ENCODE measurements around the gene CLASP1. TPM values are rescaled to one million over a fixed set of nuclear protein-coding genes. Genes with fewer than 3 reads are reported as not detected.
"Not testable (repeated sequence)": the region's sequence is repeated elsewhere in the genome, so short reads cannot be mapped to it uniquely, and the experiment has no call there.

CLASP1 gene
- polyA plus RNA-seq, 1 experiment = 12.8 TPM

GRCh38 chr2:121562269-121563176, 86.7 kb downstream of the CLASP1 start:
- Histone ChIP-seq H3K27ac (ENCODE audit: low read depth, low read length) (peak overlapping the region; percentile 48), H3K4me3 (ENCODE audit: low read depth, low read length) (no peak overlapping the region), H3K27me3 (ENCODE audit: control insufficient read depth, insufficient read depth, low read length) (no peaks in the 10 kb centered on the region), H3K9me3 (ENCODE audit: control insufficient read depth, insufficient read depth, low read length) (no peaks in the 10 kb centered on the region)
- no peak for TF ChIP-seq CTCF (IDR thresholded peaks at IDR 0.05; ENCODE audit: low read depth, low read length)
- DNase-seq (ENCODE audit: low read depth, low spot score) = no peak
- POLR2A ChIA-PET = interaction anchor here (0.6 to 2.9 kb wide), 3 partner anchors 32 to 140 kb away, joined by 3 to 13 read pairs (median 5); partner anchors contain the start of gene RNU4ATAC
- CTCF ChIA-PET = no interaction called here

- TF ChIP-seq CTCF (IDR thresholded peaks at IDR 0.05; ENCODE audit: low read depth, low read length) = no peak
Measured at GRCh38 chr2:121561617-121562268, 87.5 kb downstream of the CLASP1 start.

GRCh38 chr2:121558329-121558728, 90.9 kb downstream of the CLASP1 start:
- DNase-seq (ENCODE audit: low read depth, low spot score) = no peak
- Histone ChIP-seq H3K9me3 (ENCODE audit: control insufficient read depth, insufficient read depth, low read length) (no peaks in the 10 kb centered on the region), H3K27me3 (ENCODE audit: control insufficient read depth, insufficient read depth, low read length) (no peaks in the 10 kb centered on the region), H3K4me3 (ENCODE audit: low read depth, low read length) (no peak overlapping the region), H3K27ac (ENCODE audit: low read depth, low read length) (no peak overlapping the region)
- TF ChIP-seq CTCF (IDR thresholded peaks at IDR 0.05; ENCODE audit: low read depth, low read length) = no peak
- ChIA-PET CTCF (interaction anchor here (0.6 kb wide), 1 partner anchor 203 kb away, joined by 4 read pairs; no protein-coding TSS in a partner anchor), POLR2A (no interaction called here)

More at GRCh38 chr2:121561617-121562268, 87.5 kb downstream of the CLASP1 start:
- no peak for DNase-seq (ENCODE audit: low read depth, low spot score)
- peak overlapping the region; percentile 48 for H3K27ac ChIP-seq (ENCODE audit: low read depth, low read length)
- H3K27me3 ChIP-seq (ENCODE audit: control insufficient read depth, insufficient read depth, low read length) = no peaks in the 10 kb centered on the region
- H3K9me3 ChIP-seq (ENCODE audit: control insufficient read depth, insufficient read depth, low read length) = no peaks in the 10 kb centered on the region
- H3K4me3 ChIP-seq (ENCODE audit: low read depth, low read length) = no peak overlapping the region
- ChIA-PET POLR2A (interaction anchor here (1.2 to 2.9 kb wide), 2 partner anchors 31 to 88 kb away, joined by 5 to 13 read pairs; partner anchors contain the start of gene RNU4ATAC), CTCF (no interaction called here)

GRCh38 chr2:121555008-121555407, 94.3 kb downstream of the CLASP1 start:
- no peaks in the 10 kb centered on the region for H3K9me3 ChIP-seq (ENCODE audit: control insufficient read depth, insufficient read depth, low read length)
- TF ChIP-seq CTCF (IDR thresholded peaks at IDR 0.05; ENCODE audit: low read depth, low read length) = no peak
- H3K27me3 ChIP-seq (ENCODE audit: control insufficient read depth, insufficient read depth, low read length) = no peaks in the 10 kb centered on the region
- POLR2A ChIA-PET = no interaction called here
- H3K4me3 ChIP-seq (ENCODE audit: low read depth, low read length) = no peak overlapping the region
- CTCF ChIA-PET = no interaction called here
- H3K27ac ChIP-seq (ENCODE audit: low read depth, low read length) = no peak overlapping the region
- no peak for DNase-seq (ENCODE audit: low read depth, low spot score)

- POLR2A ChIA-PET = not testable (repeated sequence)
Measured at GRCh38 chr2:121552477-121553180, 96.6 kb downstream of the CLASP1 start.

More at GRCh38 chr2:121552477-121553180, 96.6 kb downstream of the CLASP1 start:
- H3K27me3 ChIP-seq (ENCODE audit: control insufficient read depth, insufficient read depth, low read length); DNase-seq (ENCODE audit: low read depth, low spot score); H3K9me3 ChIP-seq (ENCODE audit: control insufficient read depth, insufficient read depth, low read length); H3K27ac ChIP-seq (ENCODE audit: low read depth, low read length); H3K4me3 ChIP-seq (ENCODE audit: low read depth, low read length): not testable (repeated sequence)
- CTCF ChIA-PET = interaction anchor here (0.6 kb wide), 1 partner anchor 12 kb away, joined by 3 read pairs; no protein-coding TSS in a partner anchor
